Measurements from ENCODE around the gene ONECUT3.

ONECUT3 gene

GRCh38 chr19:1746401-1747284 lies 6.7 kb upstream of the ONECUT3 start:
- Histone ChIP-seq H2BK120ac (ENCODE audit: insufficient read depth, low read length, poor library complexity) (no peak overlapping the region), H3K4me3 (ENCODE audit: low read depth, low read length) (no peak overlapping the region), H2BK12ac (ENCODE audit: low read length) (no peak overlapping the region), H4K12ac (ENCODE audit: low read depth, low read length) (no peak overlapping the region), H3K9ac (ENCODE audit: low read length) (no peak overlapping the region), H3K27me3 (ENCODE audit: insufficient read depth, low read length) (peaks cover 62% of the 10 kb centered on the region), H2AFZ (ENCODE audit: insufficient read depth, low read length, poor library complexity) (no peak overlapping the region), H3K79me1 (ENCODE audit: low read length) (no peaks in the 10 kb centered on the region), H4K91ac (ENCODE audit: low read depth, low read length) (no peak overlapping the region), H3K14ac (ENCODE audit: low read length) (no peak overlapping the region), H3K23ac (ENCODE audit: low read length) (no peak overlapping the region), H3K4me1 (ENCODE audit: control insufficient read depth in 1 of 2, insufficient read depth in 2 of 2, low read length in 2 of 2) (no peaks in the 10 kb centered on the region), H2BK5ac (ENCODE audit: low read depth, low read length, poor library complexity) (no peak overlapping the region), H3K79me2 (ENCODE audit: control insufficient read depth, insufficient read depth, low read length, poor library complexity) (no peaks in the 10 kb centered on the region), H3K36me3 (ENCODE audit: control insufficient read depth in 1 of 2, insufficient read depth in 2 of 2, low read length in 2 of 2) (no peaks in the 10 kb centered on the region), H3K4me2 (ENCODE audit: low read length) (no peak overlapping the region), H3K9me3 (ENCODE audit: insufficient read depth, low read depth, low read length) (peaks cover 8% of the 10 kb centered on the region), H2AK5ac (ENCODE audit: low read length) (no peak overlapping the region), H3K4ac (ENCODE audit: low read depth, low read length) (no peak overlapping the region), H4K8ac (ENCODE audit: low read depth, low read length) (no peak overlapping the region), H3K27ac (ENCODE audit: low read depth, low read length) (no peak overlapping the region), H3K18ac (ENCODE audit: low read length) (no peak overlapping the region)
- WGBS (ENCODE audit: extremely low coverage, insufficient coverage, insufficient read length): no CpG with 5 or more reads among the region's 31 CpGs
- DNase-seq: no peak

GRCh38 chr19:1747285-1748114 lies 5.8 kb upstream of the ONECUT3 start:
- peaks cover 71% of the 10 kb centered on the region for H3K27me3 ChIP-seq (ENCODE audit: insufficient read depth, low read length)
- no peak for DNase-seq
- H3K36me3 ChIP-seq (ENCODE audit: control insufficient read depth in 1 of 2, insufficient read depth in 2 of 2, low read length in 2 of 2): no peaks in the 10 kb centered on the region
- no peak overlapping the region for H4K12ac ChIP-seq (ENCODE audit: low read depth, low read length)
- no peak overlapping the region for H3K27ac ChIP-seq (ENCODE audit: low read depth, low read length)
- H2BK120ac ChIP-seq (ENCODE audit: insufficient read depth, low read length, poor library complexity): no peak overlapping the region
- no peak overlapping the region for H3K9ac ChIP-seq (ENCODE audit: low read length)
- no peak overlapping the region for H2AFZ ChIP-seq (ENCODE audit: insufficient read depth, low read length, poor library complexity)
- no peak overlapping the region for H2AK5ac ChIP-seq (ENCODE audit: low read length)
- H2BK12ac ChIP-seq (ENCODE audit: low read length): no peak overlapping the region
- H3K9me3 ChIP-seq (ENCODE audit: insufficient read depth, low read depth, low read length): peaks cover 8% of the 10 kb centered on the region
- no peak overlapping the region for H4K91ac ChIP-seq (ENCODE audit: low read depth, low read length)
- H3K4me1 ChIP-seq (ENCODE audit: control insufficient read depth in 1 of 2, insufficient read depth in 2 of 2, low read length in 2 of 2): no peaks in the 10 kb centered on the region
- H3K14ac ChIP-seq (ENCODE audit: low read length): no peak overlapping the region
- H3K4ac ChIP-seq (ENCODE audit: low read depth, low read length): no peak overlapping the region
- H4K8ac ChIP-seq (ENCODE audit: low read depth, low read length): no peak overlapping the region
- H3K23ac ChIP-seq (ENCODE audit: low read length): no peak overlapping the region
- no peak overlapping the region for H3K4me2 ChIP-seq (ENCODE audit: low read length)
- WGBS (ENCODE audit: extremely low coverage, insufficient coverage, insufficient read length): no CpG with 5 or more reads among the region's 22 CpGs
- H3K79me1 ChIP-seq (ENCODE audit: low read length): no peaks in the 10 kb centered on the region
- no peak overlapping the region for H3K4me3 ChIP-seq (ENCODE audit: low read depth, low read length)
- H3K18ac ChIP-seq (ENCODE audit: low read length): no peak overlapping the region
- H3K79me2 ChIP-seq (ENCODE audit: control insufficient read depth, insufficient read depth, low read length, poor library complexity): no peaks in the 10 kb centered on the region
- H2BK5ac ChIP-seq (ENCODE audit: low read depth, low read length, poor library complexity): no peak overlapping the region

GRCh38 chr19:1748115-1748872 lies 5.0 kb upstream of the ONECUT3 start:
- WGBS (ENCODE audit: extremely low coverage, insufficient coverage, insufficient read length): no CpG with 5 or more reads among the region's 61 CpGs
- H2BK120ac ChIP-seq (ENCODE audit: insufficient read depth, low read length, poor library complexity): no peak overlapping the region
- no peak overlapping the region for H2BK12ac ChIP-seq (ENCODE audit: low read length)
- peaks cover 79% of the 10 kb centered on the region for H3K27me3 ChIP-seq (ENCODE audit: insufficient read depth, low read length)
- no peak overlapping the region for H3K14ac ChIP-seq (ENCODE audit: low read length)
- no peak overlapping the region for H4K8ac ChIP-seq (ENCODE audit: low read depth, low read length)
- H4K91ac ChIP-seq (ENCODE audit: low read depth, low read length): no peak overlapping the region
- H3K4me3 ChIP-seq (ENCODE audit: low read depth, low read length): no peak overlapping the region
- H3K23ac ChIP-seq (ENCODE audit: low read length): no peak overlapping the region
- no peaks in the 10 kb centered on the region for H3K79me2 ChIP-seq (ENCODE audit: control insufficient read depth, insufficient read depth, low read length, poor library complexity)
- no peaks in the 10 kb centered on the region for H3K36me3 ChIP-seq (ENCODE audit: control insufficient read depth in 1 of 2, insufficient read depth in 2 of 2, low read length in 2 of 2)
- no peak overlapping the region for H3K9ac ChIP-seq (ENCODE audit: low read length)
- DNase-seq: no peak
- H3K27ac ChIP-seq (ENCODE audit: low read depth, low read length): no peak overlapping the region
- peaks cover 7% of the 10 kb centered on the region for H3K9me3 ChIP-seq (ENCODE audit: insufficient read depth, low read depth, low read length)
- no peaks in the 10 kb centered on the region for H3K79me1 ChIP-seq (ENCODE audit: low read length)
- H3K4me2 ChIP-seq (ENCODE audit: low read length): no peak overlapping the region
- H3K18ac ChIP-seq (ENCODE audit: low read length): no peak overlapping the region
- no peak overlapping the region for H2BK5ac ChIP-seq (ENCODE audit: low read depth, low read length, poor library complexity)
- no peak overlapping the region for H4K12ac ChIP-seq (ENCODE audit: low read depth, low read length)
- no peak overlapping the region for H2AK5ac ChIP-seq (ENCODE audit: low read length)
- no peak overlapping the region for H2AFZ ChIP-seq (ENCODE audit: insufficient read depth, low read length, poor library complexity)
- no peaks in the 10 kb centered on the region for H3K4me1 ChIP-seq (ENCODE audit: control insufficient read depth in 1 of 2, insufficient read depth in 2 of 2, low read length in 2 of 2)
- no peak overlapping the region for H3K4ac ChIP-seq (ENCODE audit: low read depth, low read length)

GRCh38 chr19:1748873-1749341 lies 4.4 kb upstream of the ONECUT3 start:
- Histone ChIP-seq H3K27ac (ENCODE audit: low read depth, low read length) (no peak overlapping the region), H3K18ac (ENCODE audit: low read length) (no peak overlapping the region), H3K79me1 (ENCODE audit: low read length) (no peaks in the 10 kb centered on the region), H3K4me2 (ENCODE audit: low read length) (no peak overlapping the region), H2AFZ (ENCODE audit: insufficient read depth, low read length, poor library complexity) (no peak overlapping the region), H2BK120ac (ENCODE audit: insufficient read depth, low read length, poor library complexity) (no peak overlapping the region), H3K4me3 (ENCODE audit: low read depth, low read length) (no peak overlapping the region), H4K8ac (ENCODE audit: low read depth, low read length) (no peak overlapping the region), H2BK5ac (ENCODE audit: low read depth, low read length, poor library complexity) (no peak overlapping the region), H3K79me2 (ENCODE audit: control insufficient read depth, insufficient read depth, low read length, poor library complexity) (no peaks in the 10 kb centered on the region), H2BK12ac (ENCODE audit: low read length) (no peak overlapping the region), H3K23ac (ENCODE audit: low read length) (no peak overlapping the region), H3K9ac (ENCODE audit: low read length) (no peak overlapping the region), H3K4ac (ENCODE audit: low read depth, low read length) (no peak overlapping the region), H4K91ac (ENCODE audit: low read depth, low read length) (no peak overlapping the region), H2AK5ac (ENCODE audit: low read length) (no peak overlapping the region), H3K27me3 (ENCODE audit: insufficient read depth, low read length) (peaks cover 84% of the 10 kb centered on the region), H3K14ac (ENCODE audit: low read length) (no peak overlapping the region), H3K9me3 (ENCODE audit: insufficient read depth, low read depth, low read length) (peaks cover 7% of the 10 kb centered on the region), H3K36me3 (ENCODE audit: control insufficient read depth in 1 of 2, insufficient read depth in 2 of 2, low read length in 2 of 2) (no peaks in the 10 kb centered on the region), H4K12ac (ENCODE audit: low read depth, low read length) (no peak overlapping the region), H3K4me1 (ENCODE audit: control insufficient read depth in 1 of 2, insufficient read depth in 2 of 2, low read length in 2 of 2) (no peaks in the 10 kb centered on the region)
- no CpG with 5 or more reads among the region's 45 CpGs for WGBS (ENCODE audit: extremely low coverage, insufficient coverage, insufficient read length)
- no peak for DNase-seq

All from trophoblast cell (in vitro differentiated cells and primary cell).